Uterus (tissue), 2 donors: ENCODE measurements around the gene EFCAB12.

Experiments
- CTCF ChIP-seq, 4 experiments: fragments of 200-600 bp in 2 of 4; fragments of 450-650 bp in 2 of 4; sonication (generic) in 2 of 4; IDR thresholded peaks; one replicate each; pipeline ENCODE4 v1.5.1; 2016 to 2019; ENCODE audit warnings: antibody characterized with exemption in 4 of 4, mild to moderate bottlenecking in 2 of 4, moderate library complexity in 1 of 4
- POLR2A ChIP-seq, 2 donors: fragments of 450-650 bp; IDR thresholded peaks; one replicate each; pipeline ENCODE4 v1.6.1; 2016; ENCODE audit warnings: antibody characterized with exemption in 2 of 2, mild to moderate bottlenecking in 1 of 2, moderate library complexity in 1 of 2

GRCh38 chr3:129353589-129353941 lies 74.9 kb downstream of the EFCAB12 start:
- no peak for TF ChIP-seq POLR2A (IDR thresholded peaks at IDR 0.05)
- TF ChIP-seq CTCF (IDR thresholded peaks at IDR 0.05): no peak
